HFFc6 (cell line): Measurements from ENCODE around the gene ITGA6. TPM values are rescaled to one million over a fixed set of nuclear protein-coding genes. Genes with fewer than 3 reads are reported as not detected.
A peak's percentile ranks its signal among the peaks of the same experiment; 100 is the strongest.

Experiments used
- DNase-seq: peaks from one replicate; pipeline ENCODE4 v3.0.0-alpha.2; 2018
- H3K27ac Mint-ChIP-seq: 2 replicates; pipeline ENCODE4 v1.8.0; 2020; ENCODE audit warnings: mild to moderate bottlenecking, mixed read lengths
- H3K27me3 Mint-ChIP-seq: 2 replicates; pipeline ENCODE4 v1.8.0; 2021; ENCODE audit warnings: mild to moderate bottlenecking, moderate library complexity, mixed read lengths; ENCODE audit not compliant: insufficient read depth
- H3K36me3 Mint-ChIP-seq: 2 replicates; pipeline ENCODE4 v1.8.0; 2021; ENCODE audit warnings: low read depth, mixed read lengths
- H3K4me1 Mint-ChIP-seq: 2 replicates; pipeline ENCODE4 v1.8.0; 2020; ENCODE audit warnings: low read depth, mixed read lengths
- H3K4me3 Mint-ChIP-seq: 2 replicates; pipeline ENCODE4 v1.8.0; 2020; ENCODE audit warnings: mild to moderate bottlenecking, moderate library complexity, mixed read lengths
- H3K9me3 Mint-ChIP-seq: 2 replicates; pipeline ENCODE4 v1.8.0; 2020; ENCODE audit warnings: mild to moderate bottlenecking, mixed read lengths
- CTCF ChIP-seq: fragments of 200-600 bp; sonication (generic); IDR thresholded peaks from 2 replicates; pipeline ENCODE4 v1.5.0; 2021; ENCODE audit warnings: antibody characterized with exemption, mild to moderate bottlenecking
- total RNA-seq, 6 experiments: library from RNA; stranded (reverse); fragmentation: NEBNext Ultra II Directional; extraction: Animal tissue kit (Norgen Biotek cat#: 25700); gene quantifications; 2 replicates in 1 of 6; 3 replicates in 5 of 6; pipeline ENCODE4 v1.2.3, GENCODE V29; 2021

ITGA6 gene
- total RNA-seq, 6 experiments from 2014 or later: 143 to 270 (median 148) TPM

GRCh38 chr2:172512810-172513523 is 85.6 kb downstream of the ITGA6 start:
- no peak for DNase-seq
- Mint-ChIP-seq H3K4me3 (no peak overlapping the region), H3K27me3 (peaks cover 6% of the 10 kb centered on the region), H3K27ac (no peak overlapping the region), H3K9me3 (peaks cover 24% of the 10 kb centered on the region), H3K36me3 (peaks cover 46% of the 10 kb centered on the region), H3K4me1 (peaks cover 13% of the 10 kb centered on the region)
- TF ChIP-seq CTCF: no peak

GRCh38 chr2:172513524-172513900 is 86.1 kb downstream of the ITGA6 start:
- no peak for DNase-seq
- no peak for TF ChIP-seq CTCF
- no peak overlapping the region for H3K4me3 Mint-ChIP-seq
- H3K36me3 Mint-ChIP-seq: peaks cover 40% of the 10 kb centered on the region
- peaks cover 13% of the 10 kb centered on the region for H3K4me1 Mint-ChIP-seq
- peaks cover 7% of the 10 kb centered on the region for H3K27me3 Mint-ChIP-seq
- peaks cover 24% of the 10 kb centered on the region for H3K9me3 Mint-ChIP-seq
- H3K27ac Mint-ChIP-seq: no peak overlapping the region

GRCh38 chr2:172513935-172514586 is 86.7 kb downstream of the ITGA6 start:
- Mint-ChIP-seq H3K4me1 (peaks cover 13% of the 10 kb centered on the region), H3K27me3 (peaks cover 7% of the 10 kb centered on the region), H3K27ac (no peak overlapping the region), H3K4me3 (no peak overlapping the region), H3K36me3 (peaks cover 35% of the 10 kb centered on the region), H3K9me3 (peaks cover 24% of the 10 kb centered on the region)
- DNase-seq: no peak
- TF ChIP-seq CTCF: no peak

- Mint-ChIP-seq H3K27ac (peak overlapping the region; percentile 32; the same call in 1 of the 2 replicates), H3K4me3 (no peak overlapping the region), H3K4me1 (peaks cover 13% of the 10 kb centered on the region), H3K9me3 (peaks cover 27% of the 10 kb centered on the region), H3K27me3 (peaks cover 9% of the 10 kb centered on the region), H3K36me3 (peaks cover 26% of the 10 kb centered on the region)
- DNase-seq: peak; percentile 77
- TF ChIP-seq CTCF: no peak
Observed at GRCh38 chr2:172516299-172516698, 88.9 kb downstream of the ITGA6 start.

- no peak for TF ChIP-seq CTCF
- Mint-ChIP-seq H3K36me3 (peaks cover 5% of the 10 kb centered on the region; the same call in 1 of the 2 replicates), H3K4me3 (no peak overlapping the region), H3K9me3 (peaks cover 5% of the 10 kb centered on the region; the same call in 1 of the 2 replicates), H3K27me3 (peaks cover 15% of the 10 kb centered on the region), H3K27ac (no peak overlapping the region), H3K4me1 (peaks cover 13% of the 10 kb centered on the region)
- no peak for DNase-seq
Observed at GRCh38 chr2:172518995-172519394, 91.6 kb downstream of the ITGA6 start.
